ENCODE results near the gene COX8C. TPM values are rescaled to one million over a fixed set of nuclear protein-coding genes. Genes with fewer than 3 reads are reported as not detected.
"Not testable (repeated sequence)": the region's sequence is repeated elsewhere in the genome, so short reads cannot be mapped to it uniquely, and the experiment has no call there.

The COX8C gene
- polyA plus RNA-seq, 3 donors, result 0.39 to 0.86 (median 0.50) TPM

- no peak for DNase-seq (ENCODE audit: extremely low read depth in 1 of 11, low read depth in 9 of 11, low spot score in 4 of 11)
Observed at GRCh38 chr14:93343797-93344196, 3.2 kb upstream of the COX8C start.

GRCh38 chr14:93347850-93348249, 868 bp downstream of the COX8C start:
- DNase-seq (ENCODE audit: extremely low read depth in 1 of 11, low read depth in 9 of 11, low spot score in 4 of 11), result no peak

- no peak for DNase-seq (ENCODE audit: extremely low read depth in 1 of 11, low read depth in 9 of 11, low spot score in 4 of 11)
Observed at GRCh38 chr14:93348292-93348691, 1.3 kb downstream of the COX8C start.

GRCh38 chr14:93354873-93355272, 7.9 kb downstream of the COX8C start:
- DNase-seq (ENCODE audit: extremely low read depth in 1 of 11, low read depth in 9 of 11, low spot score in 4 of 11), result not testable (repeated sequence)

GRCh38 chr14:93368996-93369712, 22.2 kb downstream of the COX8C start:
- peak in 10 of 11 donors; percentile 4 to 61 (median 30) for DNase-seq (ENCODE audit: extremely low read depth in 1 of 11, low read depth in 9 of 11, low spot score in 4 of 11)

GRCh38 chr14:93369713-93370266, 22.8 kb downstream of the COX8C start:
- peak in 1 of 11 donors; percentile 11 for DNase-seq (ENCODE audit: extremely low read depth in 1 of 11, low read depth in 9 of 11, low spot score in 4 of 11)

GRCh38 chr14:93375673-93376156, 28.7 kb downstream of the COX8C start:
- DNase-seq (ENCODE audit: extremely low read depth in 1 of 11, low read depth in 9 of 11, low spot score in 4 of 11), result no peak

GRCh38 chr14:93379831-93380230, 32.8 kb downstream of the COX8C start:
- DNase-seq (ENCODE audit: extremely low read depth in 1 of 11, low read depth in 9 of 11, low spot score in 4 of 11), result no peak

- DNase-seq (ENCODE audit: extremely low read depth in 1 of 11, low read depth in 9 of 11, low spot score in 4 of 11), result no peak
Observed at GRCh38 chr14:93381644-93382043, 34.7 kb downstream of the COX8C start.

GRCh38 chr14:93384256-93384655, 37.3 kb downstream of the COX8C start:
- DNase-seq (ENCODE audit: extremely low read depth in 1 of 11, low read depth in 9 of 11, low spot score in 4 of 11), result not testable (repeated sequence)

GRCh38 chr14:93395231-93395630, 48.2 kb downstream of the COX8C start:
- no peak for DNase-seq (ENCODE audit: extremely low read depth in 1 of 11, low read depth in 9 of 11, low spot score in 4 of 11)

- DNase-seq (ENCODE audit: extremely low read depth in 1 of 11, low read depth in 9 of 11, low spot score in 4 of 11), result no peak
Observed at GRCh38 chr14:93396456-93396855, 49.5 kb downstream of the COX8C start.

Other genes starting within 250 kb of the COX8C start
- 10 to 100 TPM; 27.5 to 40.5 (median 33.0) TPM for gene ITPK1, start 231.3 kb upstream of the COX8C start, polyA plus RNA-seq (ENCODE audit: insufficient read length in 3 of 3)
- 10 to 100 TPM; 41.2 to 48.6 (median 46.5) TPM for gene MOAP1, start 162.3 kb upstream of the COX8C start, polyA plus RNA-seq (ENCODE audit: insufficient read length in 3 of 3)
- 10 to 100 TPM; 34.1 to 43.7 (median 35.6) TPM for gene LYSET, start 161.9 kb upstream of the COX8C start, polyA plus RNA-seq (ENCODE audit: insufficient read length in 3 of 3)
- 10 to 100 TPM; 15.6 to 24.1 (median 18.6) TPM for gene GON7, start 140.1 kb upstream of the COX8C start, polyA plus RNA-seq (ENCODE audit: insufficient read length in 3 of 3)
- 10 to 100 TPM; 30.0 to 38.0 (median 36.5) TPM for gene UBR7, start 139.9 kb upstream of the COX8C start, polyA plus RNA-seq (ENCODE audit: insufficient read length in 3 of 3)
- gene BTBD7, start 14.1 kb upstream of the COX8C start, polyA plus RNA-seq (ENCODE audit: insufficient read length in 3 of 3), result 10 to 100 TPM; 45.9 to 54.7 (median 53.4) TPM
- 1 to 10 TPM in 1 of 3 donors, under 1 TPM in 2; 0.70 to 1.4 (median 0.78) TPM for gene UNC79, start 83.8 kb downstream of the COX8C start, polyA plus RNA-seq (ENCODE audit: insufficient read length in 3 of 3)

Data from renal cortex interstitium (tissue), 11 donors.